H9 (cell line): ENCODE results near the gene PC. TPM values are rescaled to one million over a fixed set of nuclear protein-coding genes. Genes with fewer than 3 reads are reported as not detected.

Experiments
- DNase-seq: peaks from one replicate; pipeline ENCODE4 v3.0.0-alpha.2; 2017
- H2AFZ ChIP-seq: one replicate; pipeline ENCODE4 v1.6.1; 2013; ENCODE audit warnings: mild to moderate bottlenecking, low read length, control low read depth, moderate library complexity
- H2AK5ac ChIP-seq: 2 replicates; pipeline ENCODE4 v1.6.1; 2013; ENCODE audit warnings: low read length, control low read depth, mixed read lengths; ENCODE audit not compliant: insufficient read length
- H2BK120ac ChIP-seq: one replicate; pipeline ENCODE4 v1.6.1; 2013; ENCODE audit warnings: low read depth, mild to moderate bottlenecking, low read length, control low read depth, inconsistent platforms; ENCODE audit not compliant: poor library complexity, severe bottlenecking
- H2BK12ac ChIP-seq: 2 replicates; pipeline ENCODE4 v1.6.1; 2013; ENCODE audit warnings: low read length, control low read depth, mixed read lengths, low read depth; ENCODE audit not compliant: insufficient read length
- H2BK15ac ChIP-seq: 2 replicates; pipeline ENCODE4 v1.6.1; 2013; ENCODE audit warnings: low read depth, low read length, control low read depth
- H2BK20ac ChIP-seq: one replicate; pipeline ENCODE4 v1.6.1; 2013; ENCODE audit warnings: low read depth, mild to moderate bottlenecking, low read length, control low read depth, inconsistent platforms; ENCODE audit not compliant: poor library complexity, severe bottlenecking
- H2BK5ac ChIP-seq: 2 replicates; pipeline ENCODE4 v1.6.1; 2013; ENCODE audit warnings: low read length, control low read depth, mixed read lengths; ENCODE audit not compliant: insufficient read length
- H3K14ac ChIP-seq: 2 replicates; pipeline ENCODE4 v1.6.1; 2013; ENCODE audit warnings: low read length, control low read depth; ENCODE audit not compliant: insufficient read depth
- H3K18ac ChIP-seq: 2 replicates; pipeline ENCODE4 v1.6.1; 2013; ENCODE audit warnings: low read depth, mild to moderate bottlenecking, mixed read lengths, low read length, control low read depth; ENCODE audit not compliant: insufficient read length
- H3K23ac ChIP-seq: 2 replicates; pipeline ENCODE4 v1.6.1; 2013; ENCODE audit warnings: low read length, control low read depth, mixed read lengths, low read depth; ENCODE audit not compliant: insufficient read length
- H3K23me2 ChIP-seq: 2 replicates; pipeline ENCODE4 v1.6.1; 2013; ENCODE audit warnings: low read depth, mild to moderate bottlenecking, mixed read lengths, low read length, control low read depth; ENCODE audit not compliant: insufficient read length, poor library complexity, severe bottlenecking
- H3K27ac ChIP-seq: 2 replicates; pipeline ENCODE4 v1.5.1; 2013; ENCODE audit warnings: low read length, control low read depth, mixed read lengths, low read depth; ENCODE audit not compliant: insufficient read length
- H3K27me3 ChIP-seq: 2 replicates; pipeline ENCODE4 v1.6.1; 2013; ENCODE audit warnings: low read length, control low read depth, inconsistent platforms; ENCODE audit not compliant: insufficient read depth
- H3K4ac ChIP-seq: 2 replicates; pipeline ENCODE4 v1.6.1; 2013; ENCODE audit warnings: low read depth, mild to moderate bottlenecking, control low read depth, inconsistent platforms, low read length, moderate library complexity
- H3K4me1 ChIP-seq: 2 replicates; pipeline ENCODE4 v1.6.1; 2013; ENCODE audit warnings: low read length, control low read depth, inconsistent platforms; ENCODE audit not compliant: insufficient read depth
- H3K4me2 ChIP-seq: 2 replicates; pipeline ENCODE4 v1.6.1; 2013; ENCODE audit warnings: low read length, control low read depth, mixed read lengths; ENCODE audit not compliant: insufficient read length, insufficient read depth
- H3K56ac ChIP-seq: 2 replicates; pipeline ENCODE4 v1.6.1; 2013; ENCODE audit warnings: low read depth, mild to moderate bottlenecking, mixed read lengths, low read length, control low read depth; ENCODE audit not compliant: insufficient read length
- H3K79me1 ChIP-seq: 2 replicates; pipeline ENCODE4 v1.6.1; 2013; ENCODE audit warnings: low read depth, mild to moderate bottlenecking, moderate library complexity, low read length, control low read depth, inconsistent platforms; ENCODE audit not compliant: insufficient read depth, poor library complexity, severe bottlenecking
- H3K79me2 ChIP-seq: 2 replicates; pipeline ENCODE4 v1.6.1; 2013; ENCODE audit warnings: low read length, control low read depth, inconsistent platforms; ENCODE audit not compliant: insufficient read depth
- H3K9ac ChIP-seq: 2 replicates; pipeline ENCODE4 v1.6.1; 2013; ENCODE audit warnings: low read length, control low read depth, mixed read lengths; ENCODE audit not compliant: insufficient read length; ENCODE audit errors: extremely low read depth
- H3K9me3 ChIP-seq: one replicate; pipeline ENCODE4 v1.6.1; 2013; ENCODE audit warnings: low read depth, low read length, inconsistent platforms; ENCODE audit not compliant: control insufficient read depth
- H3T11ph ChIP-seq: one replicate; pipeline ENCODE4 v1.6.1; 2013; ENCODE audit warnings: mild to moderate bottlenecking, low read length, control low read depth, inconsistent platforms
- H4K20me1 ChIP-seq: one replicate; pipeline ENCODE4 v1.6.1; 2013; ENCODE audit not compliant: control insufficient read depth, insufficient read length, insufficient read depth
- H4K5ac ChIP-seq: 2 replicates; pipeline ENCODE4 v1.6.1; 2013; ENCODE audit warnings: low read depth, mild to moderate bottlenecking, mixed read lengths, low read length, control low read depth; ENCODE audit not compliant: insufficient read length
- H4K8ac ChIP-seq: replicated peaks from 2 replicates; pipeline ENCODE4 v1.6.1; 2013; ENCODE audit warnings: low read length, control low read depth, mixed read lengths, low read depth; ENCODE audit not compliant: insufficient read length
- H4K91ac ChIP-seq: 2 replicates; pipeline ENCODE4 v1.6.1; 2013; ENCODE audit warnings: low read depth, mild to moderate bottlenecking, moderate library complexity, mixed read lengths, low read length, control low read depth; ENCODE audit not compliant: insufficient read length
- H3K27ac Mint-ChIP-seq, 3 experiments: 2 replicates in 2 of 3; 3 replicates in 1 of 3; pipeline ENCODE4 v1.8.0; 2020 to 2021; ENCODE audit warnings: mixed read lengths in 3 of 3, mild to moderate bottlenecking in 1 of 3, moderate library complexity in 1 of 3
- H3K27me3 Mint-ChIP-seq: 2 replicates; pipeline ENCODE4 v1.8.0; 2021; ENCODE audit warnings: low read depth, mild to moderate bottlenecking, moderate library complexity, mixed read lengths
- H3K36me3 Mint-ChIP-seq, 3 experiments: 2 replicates in 2 of 3; 3 replicates in 1 of 3; pipeline ENCODE4 v1.8.0; 2020 to 2021; ENCODE audit warnings: low read depth in 3 of 3, mixed read lengths in 3 of 3; ENCODE audit not compliant: insufficient read depth in 1 of 3
- H3K4me1 Mint-ChIP-seq, 2 experiments: 2 replicates each; pipeline ENCODE4 v1.8.0; 2020; ENCODE audit warnings: mixed read lengths in 2 of 2
- H3K4me3 Mint-ChIP-seq, 2 experiments: 2 replicates in 1 of 2; 3 replicates in 1 of 2; pipeline ENCODE4 v1.8.0; 2020 to 2021; ENCODE audit warnings: mild to moderate bottlenecking in 2 of 2, mixed read lengths in 2 of 2, moderate library complexity in 1 of 2
- H3K9me3 Mint-ChIP-seq, 2 experiments: 2 replicates in 1 of 2; 3 replicates in 1 of 2; pipeline ENCODE4 v1.8.0; 2020; ENCODE audit warnings: mild to moderate bottlenecking in 2 of 2, mixed read lengths in 2 of 2, moderate library complexity in 1 of 2
- CTCF ChIP-seq: fragments of 200-600 bp; sonication (generic); conservative IDR thresholded peaks from 3 replicates; pipeline ENCODE4 v1.8.0; 2021; ENCODE audit warnings: antibody characterized with exemption, mild to moderate bottlenecking
- WGBS: extraction: QIAGEN DNeasy Blood & Tissue Kit; methylation state at CpG from one replicate; pipeline ENCODE4 v1.1.7; 2013; ENCODE audit warnings: missing lambda C conversion rate, low lambda C conversion rate, mixed read lengths; ENCODE audit not compliant: insufficient read length; ENCODE audit errors: extremely low coverage; 5-methylcytosine and 5-hydroxymethylcytosine counted together
- total RNA-seq: library from RNA; stranded (reverse); gene quantifications from 2 replicates; pipeline ENCODE4 v1.2.1, GENCODE V29; 2021

Gene PC
- total RNA-seq, 1 experiment from 2014 or later, result 32.6 TPM

GRCh38 chr11:66880496-66881450 is 77.4 kb downstream of the PC start:
- Histone ChIP-seq H3K9ac (no peak overlapping the region), H3K4ac (no peak overlapping the region), H3K18ac (no peak overlapping the region), H4K5ac (no peak overlapping the region), H4K20me1 (no peaks in the 10 kb centered on the region), H4K8ac (no peak overlapping the region), H2BK12ac (no peak overlapping the region), H3K9me3 (no peaks in the 10 kb centered on the region), H3K56ac (no peak overlapping the region), H3K79me1 (no peaks in the 10 kb centered on the region), H2AK5ac (no peak overlapping the region), H3T11ph (no peak overlapping the region), H2BK15ac (no peak overlapping the region), H3K14ac (no peak overlapping the region; the same call in 1 of the 2 replicates), H2BK20ac (no peak overlapping the region), H3K23me2 (no peaks in the 10 kb centered on the region), H3K23ac (no peak overlapping the region), H4K91ac (no peak overlapping the region), H3K27ac (no peak overlapping the region), H2BK120ac (no peak overlapping the region), H3K4me1 (peaks cover 2% of the 10 kb centered on the region; the same call in 1 of the 2 replicates), H2BK5ac (no peak overlapping the region), H3K4me2 (peak overlapping the region; percentile 11), H3K79me2 (no peaks in the 10 kb centered on the region), H3K27me3 (no peaks in the 10 kb centered on the region), H2AFZ (no peak overlapping the region)
- H3K27ac Mint-ChIP-seq, result peak overlapping the region; percentile 40 to 79 (median 57); a peak in 4 of 7 replicates
- H3K4me1 Mint-ChIP-seq, result peaks cover 41 to 60% of the 10 kb centered on the region in 2 experiments
- TF ChIP-seq CTCF, result no peak
- no peaks in the 10 kb centered on the region for H3K9me3 Mint-ChIP-seq
- no peaks in the 10 kb centered on the region; the same call in 1 of the 2 replicates for H3K27me3 Mint-ChIP-seq
- H3K36me3 Mint-ChIP-seq, result no peaks in the 10 kb centered on the region
- peak; percentile 62 for DNase-seq
- no CpG with 5 or more reads among the region's 14 CpGs for WGBS
- H3K4me3 Mint-ChIP-seq, result peak overlapping the region in 1 of 2 experiments; percentile 65; a peak in 2 of 5 replicates
